ENCODE results near the gene GAS7.

DNA sequence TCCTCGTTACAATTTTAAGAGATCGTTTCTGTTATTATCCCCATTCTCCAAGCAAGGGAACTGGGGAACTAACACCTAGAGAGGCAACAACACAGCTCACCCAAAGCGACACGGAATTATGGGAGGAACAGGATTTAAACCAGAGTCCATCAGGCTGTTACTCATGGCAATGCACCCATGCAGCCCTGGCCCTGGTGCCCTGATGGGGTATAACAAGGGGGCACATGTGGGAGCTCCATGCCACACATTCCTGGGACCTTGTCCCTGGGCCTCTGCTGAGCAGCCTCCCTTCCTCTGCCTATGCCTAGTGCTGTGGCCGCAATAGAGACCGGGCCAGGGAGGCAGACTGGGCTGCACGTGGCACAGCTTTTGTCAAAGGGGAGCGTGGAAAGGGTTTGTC, 280.1 kb downstream of the GAS7 start:
- TF ChIP-seq, protein P1, sequence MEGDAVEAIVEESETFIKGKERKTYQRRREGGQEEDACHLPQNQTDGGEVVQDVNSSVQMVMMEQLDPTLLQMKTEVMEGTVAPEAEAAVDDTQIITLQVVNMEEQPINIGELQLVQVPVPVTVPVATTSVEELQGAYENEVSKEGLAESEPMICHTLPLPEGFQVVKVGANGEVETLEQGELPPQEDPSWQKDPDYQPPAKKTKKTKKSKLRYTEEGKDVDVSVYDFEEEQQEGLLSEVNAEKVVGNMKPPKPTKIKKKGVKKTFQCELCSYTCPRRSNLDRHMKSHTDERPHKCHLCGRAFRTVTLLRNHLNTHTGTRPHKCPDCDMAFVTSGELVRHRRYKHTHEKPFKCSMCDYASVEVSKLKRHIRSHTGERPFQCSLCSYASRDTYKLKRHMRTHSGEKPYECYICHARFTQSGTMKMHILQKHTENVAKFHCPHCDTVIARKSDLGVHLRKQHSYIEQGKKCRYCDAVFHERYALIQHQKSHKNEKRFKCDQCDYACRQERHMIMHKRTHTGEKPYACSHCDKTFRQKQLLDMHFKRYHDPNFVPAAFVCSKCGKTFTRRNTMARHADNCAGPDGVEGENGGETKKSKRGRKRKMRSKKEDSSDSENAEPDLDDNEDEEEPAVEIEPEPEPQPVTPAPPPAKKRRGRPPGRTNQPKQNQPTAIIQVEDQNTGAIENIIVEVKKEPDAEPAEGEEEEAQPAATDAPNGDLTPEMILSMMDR (IDR thresholded peaks at IDR 0.05): no peak
- TF ChIP-seq POLR2A (IDR thresholded peaks at IDR 0.05): no peak
